Measurements from ENCODE around the gene APLP2.

The APLP2 gene

GRCh38 chr11:130151196-130151595, 81.5 kb downstream of the APLP2 start:
- FAIRE-seq, result no peak

GRCh38 chr11:130156108-130157022, 86.7 kb downstream of the APLP2 start:
- DNase-seq (ENCODE audit: insufficient read length, low spot score), result no peak
- no peak for TF ChIP-seq CTCF (IDR thresholded peaks at IDR 0.05; ENCODE audit: insufficient read depth, missing control alignments)
- no peak for FAIRE-seq

More at GRCh38 chr11:130151196-130151595, 81.5 kb downstream of the APLP2 start:
- TF ChIP-seq CTCF (IDR thresholded peaks at IDR 0.05; ENCODE audit: insufficient read depth, missing control alignments), result no peak
- DNase-seq (ENCODE audit: insufficient read length, low spot score), result no peak

GRCh38 chr11:130157101-130157500, 87.4 kb downstream of the APLP2 start:
- no peak for FAIRE-seq

GRCh38 chr11:130157840-130158239, 88.1 kb downstream of the APLP2 start:
- DNase-seq (ENCODE audit: insufficient read length, low spot score) (no peak), FAIRE-seq (no peak)
- TF ChIP-seq CTCF (IDR thresholded peaks at IDR 0.05; ENCODE audit: insufficient read depth, missing control alignments), result no peak

More at GRCh38 chr11:130157101-130157500, 87.4 kb downstream of the APLP2 start:
- no peak for TF ChIP-seq CTCF (IDR thresholded peaks at IDR 0.05; ENCODE audit: insufficient read depth, missing control alignments)
- DNase-seq (ENCODE audit: insufficient read length, low spot score), result no peak

GRCh38 chr11:130159139-130159538, 89.4 kb downstream of the APLP2 start:
- no peak for FAIRE-seq
- TF ChIP-seq CTCF (IDR thresholded peaks at IDR 0.05; ENCODE audit: insufficient read depth, missing control alignments), result no peak

GRCh38 chr11:130159657-130160497, 90.2 kb downstream of the APLP2 start, which contains the start of gene ST14:
TSS of gene ST14 (plus strand) at chr11:130159782. CDS start at chr11:130159980, 198 bp downstream.
- no peak for TF ChIP-seq CTCF (IDR thresholded peaks at IDR 0.05; ENCODE audit: insufficient read depth, missing control alignments)
- DNase-seq (ENCODE audit: insufficient read length, low spot score) (no peak), FAIRE-seq (no peak)

More at GRCh38 chr11:130159139-130159538, 89.4 kb downstream of the APLP2 start:
- no peak for DNase-seq (ENCODE audit: insufficient read length, low spot score)

Measured in D721Med (cell line).